HG02763 (cell line): ENCODE measurements around the gene ARHGEF17.

Experiments
- ATAC-seq: cut with Tn5 transposase; IDR thresholded peaks from one replicate; pipeline ENCODE4 v1.9.1; 2021; ENCODE audit warnings: mild to moderate bottlenecking, moderate library complexity; ENCODE audit not compliant: unreplicated experiment

The ARHGEF17 gene

DNA sequence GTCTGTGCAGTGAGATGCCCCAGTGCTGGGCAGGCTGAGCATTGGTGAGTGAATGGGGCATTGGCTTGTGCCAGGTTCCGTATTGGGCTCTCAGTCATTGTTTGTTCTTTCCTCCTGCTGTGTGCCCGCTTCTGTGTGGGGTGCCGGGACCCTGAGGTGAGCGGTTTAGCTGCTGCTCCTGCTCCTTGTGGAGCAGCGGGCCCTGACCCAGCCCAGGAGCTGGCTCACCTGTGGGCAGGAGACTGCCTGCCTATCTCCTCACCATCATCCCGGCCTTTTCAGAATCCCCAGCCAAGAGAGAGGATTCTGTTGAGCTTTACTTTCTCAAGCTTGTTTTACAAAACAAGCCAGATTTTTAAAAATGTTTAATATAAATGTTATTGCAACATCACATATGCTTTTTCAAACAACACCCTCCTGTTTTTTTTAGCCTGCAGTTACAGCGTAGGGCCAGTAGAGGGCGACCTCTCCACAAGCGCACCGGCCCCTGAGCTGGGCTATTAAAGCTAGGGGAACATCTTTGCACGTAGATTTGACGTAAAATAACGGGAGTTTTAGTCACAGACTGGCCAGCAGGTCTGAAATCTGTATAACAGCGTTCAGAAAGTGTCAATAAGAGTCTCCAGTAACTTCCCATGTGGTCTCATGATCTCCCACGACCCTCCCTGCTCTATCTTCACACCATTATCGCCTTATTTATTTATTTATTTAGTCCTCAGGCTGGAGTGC is 43.0 kb downstream of the ARHGEF17 start:
- no peak for ATAC-seq

DNA sequence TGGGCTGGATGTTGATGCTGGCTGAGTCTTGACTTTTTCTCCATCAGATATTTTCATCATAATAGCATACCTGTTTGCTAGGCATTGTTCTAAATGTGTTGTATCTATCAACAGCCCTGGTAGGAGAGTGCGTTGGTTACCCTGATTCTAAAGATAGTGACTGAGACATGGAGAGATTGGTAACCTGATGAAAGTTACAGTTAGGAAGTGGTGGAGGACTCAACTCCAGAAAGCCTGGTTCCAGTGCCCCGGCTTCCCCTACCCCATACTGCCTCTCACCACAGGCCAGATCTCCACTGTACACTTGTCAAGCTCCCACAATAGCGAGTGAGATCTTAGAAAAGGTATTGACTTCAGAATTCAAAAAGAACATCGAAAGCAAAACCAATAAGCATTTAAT is 45.3 kb downstream of the ARHGEF17 start:
- ATAC-seq: no peak

DNA sequence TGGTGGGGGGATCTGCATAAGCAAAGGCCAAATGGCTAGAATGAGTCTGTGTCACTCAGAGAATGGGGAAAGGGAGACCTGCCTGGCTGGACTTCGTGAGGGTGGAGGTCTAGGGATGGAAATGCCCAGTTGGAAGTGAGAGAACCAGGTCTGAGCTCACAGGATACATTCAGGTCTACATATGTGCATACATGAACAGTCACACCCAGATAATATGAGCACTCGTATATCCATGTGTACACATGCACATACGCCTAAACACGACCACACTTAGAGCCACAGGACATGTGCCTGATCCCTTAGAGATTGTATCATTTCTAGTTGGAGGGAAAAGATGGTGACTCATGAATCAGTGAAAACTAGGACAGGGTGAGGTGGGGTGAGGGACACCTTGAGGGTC is 47.0 kb downstream of the ARHGEF17 start:
- no peak for ATAC-seq

DNA sequence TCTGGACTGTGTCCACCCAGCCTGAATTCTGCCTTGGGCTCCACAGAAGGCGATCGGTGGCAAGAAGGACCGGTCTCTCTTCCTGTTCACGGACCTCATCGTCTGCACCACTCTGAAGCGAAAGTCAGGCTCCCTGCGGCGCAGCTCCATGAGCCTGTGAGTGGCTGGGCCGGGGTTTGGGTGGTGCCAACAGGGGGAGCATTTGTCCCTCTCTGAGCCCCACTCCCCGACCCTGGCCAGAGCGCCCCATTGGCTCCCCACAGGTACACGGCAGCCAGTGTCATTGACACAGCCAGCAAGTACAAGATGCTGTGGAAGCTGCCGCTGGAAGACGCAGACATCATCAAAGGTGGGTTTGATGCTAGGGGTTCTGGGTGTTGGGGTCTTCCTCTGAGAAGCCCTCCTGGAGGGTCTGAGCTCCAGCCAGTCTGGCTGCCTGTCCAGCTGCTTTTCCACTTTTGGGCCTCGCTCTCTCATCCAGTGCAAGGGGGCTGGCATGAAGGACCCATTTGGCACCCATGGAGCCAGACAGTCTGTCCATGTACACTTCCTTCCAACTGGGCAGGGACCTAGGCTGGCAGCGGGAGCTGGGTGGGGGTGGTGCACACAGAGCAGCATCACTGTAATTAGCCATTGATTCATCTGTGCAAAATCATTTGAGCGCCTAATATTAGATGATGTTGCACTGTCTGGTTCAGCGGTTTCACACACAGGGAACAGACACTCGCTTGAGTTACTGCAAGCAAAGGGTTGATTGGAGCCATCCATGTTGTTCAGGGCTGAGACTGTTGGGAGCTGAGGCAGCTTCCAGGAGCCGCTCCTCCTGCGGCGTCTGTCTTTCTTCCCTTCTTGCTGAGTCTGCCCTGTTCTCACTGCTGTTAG is 49.1 kb downstream of the ARHGEF17 start:
- ATAC-seq: no peak

DNA sequence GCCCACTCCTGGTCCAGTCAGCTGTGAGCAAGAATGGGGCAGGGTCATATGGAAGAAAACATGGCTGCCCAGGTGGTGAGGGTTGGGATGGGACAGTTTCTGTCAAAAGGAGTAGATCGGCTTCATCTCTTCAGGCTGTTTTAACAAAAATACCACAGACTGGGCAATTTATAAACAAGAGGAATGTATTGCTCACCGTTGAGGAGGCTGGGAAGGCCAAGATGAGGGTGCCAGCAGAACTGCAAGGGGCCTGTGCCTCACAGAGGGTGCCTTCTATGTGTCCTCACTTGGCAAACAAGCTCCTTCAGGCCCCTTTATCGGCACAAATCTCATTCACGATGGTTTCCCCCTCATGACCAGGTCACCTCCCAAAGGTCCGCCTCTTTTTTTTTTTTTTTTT is 50.0 kb downstream of the ARHGEF17 start:
- no peak for ATAC-seq

DNA sequence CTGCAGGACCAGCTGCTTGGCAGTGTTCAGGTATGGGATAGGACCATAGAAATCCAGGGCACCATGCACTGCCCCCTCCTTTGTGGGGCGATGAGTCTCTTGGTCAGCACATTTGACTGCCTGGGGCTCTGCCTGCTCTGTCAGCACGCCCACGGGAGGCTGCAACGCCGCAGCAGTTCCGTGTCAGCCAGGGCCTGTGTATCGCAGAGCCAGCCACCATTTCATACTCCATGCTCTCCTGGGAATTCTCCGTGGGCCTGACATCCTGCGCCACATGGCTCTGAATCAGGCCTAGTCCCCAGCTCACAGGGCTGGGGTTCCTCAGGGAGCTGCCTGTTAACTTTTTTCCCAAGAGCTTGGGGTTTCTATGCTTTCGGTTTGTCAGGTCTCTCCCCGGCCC is 51.3 kb downstream of the ARHGEF17 start:
- ATAC-seq: no peak

DNA sequence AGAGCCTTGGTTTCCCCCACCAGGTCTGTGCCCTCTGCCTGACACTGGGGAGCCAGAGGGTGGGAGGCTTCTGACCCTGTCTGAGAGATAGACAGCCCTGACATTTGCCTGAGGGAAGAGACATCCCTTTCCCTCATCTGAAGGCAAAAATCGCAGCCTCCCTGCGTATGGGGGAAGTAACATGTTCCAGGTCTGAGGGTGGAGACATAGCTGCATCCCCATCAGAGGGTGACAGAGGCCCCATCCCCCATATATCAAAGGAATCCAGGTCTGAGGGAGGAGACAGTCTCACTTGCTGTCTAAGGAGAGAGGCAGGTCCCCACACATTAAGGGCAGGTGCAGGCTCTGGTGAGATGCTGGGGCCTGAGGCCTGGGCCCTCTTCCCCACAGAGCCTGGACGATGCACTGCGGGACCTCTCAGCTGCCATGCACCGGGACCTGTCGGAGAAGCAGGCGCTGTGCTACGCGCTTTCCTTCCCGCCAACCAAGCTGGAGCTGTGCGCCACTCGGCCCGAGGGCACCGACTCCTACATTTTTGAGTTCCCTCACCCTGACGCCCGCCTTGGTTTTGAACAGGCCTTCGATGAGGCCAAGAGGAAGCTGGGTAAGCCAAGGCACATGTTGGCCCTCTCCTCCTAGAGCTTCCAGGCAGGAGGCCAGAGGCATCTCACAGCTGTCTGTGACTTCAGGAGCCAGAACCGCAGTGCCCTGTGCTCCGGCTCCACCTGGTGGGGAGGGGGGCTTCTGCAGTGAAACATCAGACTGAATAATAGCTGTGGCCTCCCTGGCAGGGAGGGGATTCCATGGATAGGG is 52.1 kb downstream of the ARHGEF17 start:
- ATAC-seq: no peak

DNA sequence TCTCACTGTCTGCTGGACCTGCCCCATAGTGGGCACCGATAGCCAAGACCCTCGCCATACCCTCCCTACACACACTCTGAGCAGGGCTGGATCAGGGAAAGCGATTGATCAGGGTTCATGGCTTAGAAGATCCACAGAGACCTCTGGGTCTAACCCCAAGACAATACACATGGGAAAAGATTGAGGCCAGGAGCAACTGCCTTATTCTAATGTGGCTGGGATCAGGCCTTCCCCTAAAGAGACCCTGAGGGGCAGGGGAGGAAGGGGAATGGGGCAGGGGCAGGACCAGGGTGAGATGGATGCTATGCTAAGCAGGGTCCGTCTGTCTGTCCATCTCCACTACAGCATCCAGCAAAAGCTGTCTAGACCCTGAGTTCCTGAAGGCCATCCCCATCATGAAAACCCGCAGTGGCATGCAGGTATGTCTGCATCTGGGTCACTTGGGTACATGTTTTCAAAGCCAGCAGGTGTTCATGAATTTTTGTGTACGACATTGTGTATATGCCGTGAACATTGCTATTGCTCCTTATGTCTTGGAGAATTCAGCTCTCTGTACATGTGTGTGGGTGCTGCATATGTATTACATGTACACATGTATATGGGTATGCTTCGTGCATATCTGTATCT is 52.8 kb downstream of the ARHGEF17 start:
- ATAC-seq: no peak

DNA sequence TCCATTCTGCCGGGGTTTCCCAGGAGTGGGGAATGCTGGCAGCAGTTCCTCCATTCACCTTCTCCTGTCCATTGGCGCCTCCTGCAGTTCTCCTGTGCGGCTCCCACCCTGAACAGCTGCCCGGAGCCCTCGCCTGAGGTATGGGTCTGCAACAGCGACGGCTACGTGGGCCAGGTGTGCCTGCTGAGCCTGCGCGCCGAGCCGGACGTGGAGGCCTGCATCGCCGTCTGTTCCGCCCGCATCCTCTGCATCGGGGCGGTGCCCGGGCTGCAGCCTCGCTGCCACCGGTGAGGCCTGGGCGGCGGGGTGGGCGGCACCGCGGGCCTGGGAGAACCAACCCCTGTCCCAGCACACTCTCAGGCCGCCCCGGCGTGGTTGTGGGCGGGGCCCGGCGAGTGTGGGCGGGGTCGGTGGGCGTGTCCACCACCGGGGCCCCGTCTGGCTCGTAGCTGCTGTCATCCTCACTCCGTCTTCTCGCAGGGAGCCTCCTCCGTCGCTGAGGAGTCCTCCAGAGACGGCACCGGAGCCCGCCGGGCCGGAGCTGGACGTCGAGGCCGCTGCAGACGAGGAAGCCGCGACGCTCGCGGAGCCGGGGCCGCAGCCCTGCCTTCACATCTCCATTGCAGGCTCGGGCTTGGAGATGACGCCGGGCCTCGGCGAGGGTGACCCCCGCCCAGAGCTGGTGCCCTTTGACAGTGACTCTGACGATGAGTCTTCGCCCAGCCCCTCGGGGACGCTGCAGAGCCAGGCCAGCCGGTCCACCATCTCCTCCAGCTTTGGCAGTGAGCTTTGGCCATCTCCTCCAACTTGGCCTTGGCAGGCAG is 54.1 kb downstream of the ARHGEF17 start:
- ATAC-seq: no peak

DNA sequence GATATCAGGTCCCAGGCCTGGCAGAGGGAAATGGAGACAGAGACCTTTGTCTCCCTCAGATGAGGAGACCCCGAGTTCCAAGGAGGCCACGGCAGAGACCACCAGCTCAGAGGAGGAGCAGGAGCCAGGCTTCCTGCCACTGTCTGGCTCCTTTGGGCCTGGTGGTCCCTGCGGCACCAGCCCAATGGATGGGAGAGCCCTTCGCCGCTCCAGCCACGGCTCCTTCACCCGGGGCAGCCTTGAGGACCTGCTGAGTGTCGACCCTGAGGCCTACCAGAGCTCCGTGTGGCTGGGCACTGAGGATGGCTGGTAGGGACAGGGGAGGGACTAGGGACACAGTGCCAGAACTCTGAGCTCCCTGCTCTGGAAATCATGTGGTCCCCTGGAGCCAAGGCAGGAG is 55.1 kb downstream of the ARHGEF17 start:
- no peak for ATAC-seq

DNA sequence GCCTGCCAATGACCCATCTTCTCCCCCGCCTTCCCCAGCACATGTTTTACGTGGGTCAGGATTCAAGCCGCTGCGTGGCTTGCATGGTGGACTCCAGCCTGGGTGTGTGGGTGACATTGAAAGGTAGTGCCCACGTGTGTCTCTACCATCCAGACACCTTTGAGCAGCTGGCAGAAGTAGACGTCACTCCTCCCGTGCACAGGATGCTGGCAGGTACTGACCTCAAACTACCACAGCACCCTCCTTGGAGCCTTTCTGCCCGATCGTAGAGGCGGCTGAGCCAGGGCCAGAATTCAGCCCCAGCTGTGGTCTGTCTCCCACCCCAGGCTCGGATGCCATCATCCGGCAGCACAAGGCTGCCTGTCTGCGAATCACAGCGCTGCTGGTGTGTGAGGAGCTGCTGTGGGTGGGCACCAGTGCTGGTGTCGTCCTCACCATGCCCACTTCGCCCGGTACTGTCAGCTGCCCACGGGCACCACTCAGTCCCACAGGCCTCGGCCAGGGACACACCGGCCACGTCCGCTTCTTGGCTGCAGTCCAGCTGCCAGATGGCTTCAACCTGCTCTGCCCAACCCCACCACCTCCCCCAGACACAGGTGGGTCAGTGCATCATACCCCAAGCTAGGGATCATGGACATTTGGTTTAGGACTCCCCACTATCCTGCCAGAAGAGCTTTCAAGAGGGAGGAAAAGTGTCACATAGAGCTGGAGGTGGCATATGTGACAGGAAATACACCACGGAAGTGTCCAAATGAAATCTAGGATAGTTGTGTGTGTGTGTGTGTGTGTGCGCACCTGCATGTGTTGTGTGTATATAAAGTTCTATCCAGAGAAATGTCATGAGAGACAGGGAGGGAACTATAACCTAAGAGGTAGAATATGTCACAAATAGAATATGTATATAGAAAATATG is 57.5 kb downstream of the ARHGEF17 start:
- ATAC-seq: no peak

DNA sequence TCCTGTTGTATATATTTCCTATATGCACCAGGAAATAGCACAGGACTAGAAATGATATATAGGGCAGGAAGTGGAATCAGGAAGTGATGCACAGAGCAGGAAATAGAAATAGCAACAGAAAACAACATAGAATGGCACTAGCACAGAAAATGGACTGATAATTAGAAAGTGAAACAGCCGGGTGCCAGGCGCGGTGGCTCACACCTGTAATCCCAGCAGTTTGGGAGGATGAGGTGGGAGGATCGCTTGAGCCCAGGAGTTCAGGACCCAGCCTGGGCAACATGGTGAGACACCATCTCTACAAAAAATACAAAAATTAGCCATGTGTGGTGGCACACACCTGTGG is 58.2 kb downstream of the ARHGEF17 start:
- no peak for ATAC-seq

DNA sequence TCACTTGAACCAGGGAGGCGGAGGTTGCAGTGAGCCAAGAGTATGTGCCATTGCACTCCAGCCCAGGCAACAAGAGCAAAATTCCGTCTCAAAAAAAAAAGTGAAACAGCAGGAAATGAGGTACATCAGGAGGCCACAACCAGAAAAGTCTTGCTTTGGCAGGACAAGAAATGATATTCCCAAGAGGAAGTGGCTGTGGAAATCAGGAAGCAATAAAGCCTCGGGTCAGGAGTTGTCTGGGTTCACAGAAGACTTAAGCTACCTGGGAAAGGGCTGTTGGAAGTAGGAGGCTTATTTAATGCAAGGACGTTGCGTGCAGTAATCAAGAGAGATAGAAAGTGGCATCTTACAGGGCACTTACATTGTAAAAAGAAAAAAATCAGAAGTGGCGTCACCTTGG is 58.9 kb downstream of the ARHGEF17 start:
- ATAC-seq: no peak

DNA sequence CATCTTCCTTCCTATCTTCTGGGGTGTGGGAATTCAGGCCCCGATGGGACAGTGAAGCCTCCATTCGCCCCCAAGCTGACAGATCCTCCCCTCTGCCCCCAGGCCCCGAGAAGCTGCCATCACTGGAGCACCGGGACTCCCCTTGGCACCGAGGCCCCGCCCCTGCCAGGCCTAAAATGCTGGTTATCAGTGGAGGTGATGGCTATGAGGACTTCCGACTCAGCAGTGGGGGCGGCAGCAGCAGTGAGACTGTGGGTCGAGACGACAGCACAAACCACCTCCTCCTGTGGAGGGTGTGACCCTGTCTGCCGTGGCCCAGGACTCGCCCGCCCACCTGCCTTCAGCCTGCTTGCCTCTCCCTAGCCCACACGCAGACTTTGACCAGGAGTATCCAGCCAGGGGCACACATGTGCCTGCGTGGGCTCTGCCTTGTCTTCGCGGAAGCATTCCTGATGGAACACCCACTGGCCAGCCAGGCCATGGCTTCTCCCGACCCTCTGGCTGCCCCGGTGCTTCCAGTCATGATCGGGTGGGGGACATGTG is 59.5 kb downstream of the ARHGEF17 start:
- no peak for ATAC-seq

DNA sequence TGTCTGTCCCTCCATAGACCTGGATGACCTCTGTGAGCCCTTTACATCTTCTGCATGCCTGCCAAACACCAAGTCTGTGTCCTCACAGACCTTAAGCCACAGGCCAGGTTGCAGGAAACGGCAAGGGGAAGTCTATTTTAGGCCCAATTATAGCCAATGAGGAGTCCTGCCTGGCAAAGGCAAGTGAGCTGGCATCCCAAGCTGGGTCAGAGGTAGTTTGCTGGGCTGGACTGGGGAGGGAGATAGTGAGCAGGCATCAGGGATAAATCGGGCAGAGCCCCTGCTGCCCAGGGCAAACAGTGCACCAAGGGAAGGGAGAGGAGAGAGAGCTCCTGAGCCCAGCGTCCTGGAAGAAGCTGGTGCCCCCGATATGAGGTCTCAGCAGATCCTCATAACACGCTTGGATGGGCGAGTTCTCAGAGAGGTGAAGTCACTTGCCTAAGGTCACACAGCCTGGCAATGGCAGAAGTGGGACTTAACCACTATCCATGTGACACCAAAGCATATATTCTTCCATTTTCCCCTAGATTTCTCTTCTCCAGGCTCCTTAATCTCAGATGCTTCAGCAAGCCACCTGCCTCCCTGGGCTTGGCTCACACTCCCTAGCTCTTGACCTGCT is 64.4 kb downstream of the ARHGEF17 start:
- no peak for ATAC-seq

DNA sequence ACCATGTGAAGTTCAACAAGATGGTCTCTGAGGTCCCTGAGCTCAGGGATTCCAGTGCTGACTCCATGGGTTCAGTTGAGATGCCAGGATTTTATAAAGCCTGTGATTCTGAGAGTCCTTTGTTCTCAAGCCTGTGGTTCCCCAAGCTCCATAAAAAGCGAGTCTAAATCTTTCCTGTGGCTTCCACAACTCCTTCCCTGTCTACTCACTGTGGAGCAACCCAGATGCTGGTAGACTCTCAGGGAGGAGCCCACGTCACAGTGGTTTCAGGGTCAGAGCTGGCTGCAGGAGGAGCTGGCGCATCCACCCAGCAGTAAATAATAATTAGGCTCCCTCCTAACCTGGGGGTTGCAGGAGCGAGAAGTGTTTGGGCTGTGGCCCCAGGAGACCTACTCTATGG is 66.1 kb downstream of the ARHGEF17 start:
- no peak for ATAC-seq

DNA sequence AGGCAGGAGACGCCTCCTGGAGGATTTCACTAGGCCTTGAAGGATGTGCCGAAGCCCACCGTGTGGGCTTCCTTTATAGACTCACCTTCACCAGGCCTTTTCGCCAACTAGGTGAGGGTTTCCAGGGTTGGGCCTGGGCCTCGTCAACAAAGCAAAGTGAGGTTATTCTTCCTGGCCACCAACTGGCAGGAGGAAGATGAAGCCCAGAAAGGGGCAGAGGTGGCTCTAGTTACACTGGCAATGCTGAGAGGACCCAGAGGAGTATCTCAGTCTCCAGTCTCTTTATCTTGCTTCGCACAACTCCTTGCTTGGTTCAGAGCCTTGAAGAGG is 67.7 kb downstream of the ARHGEF17 start:
- ATAC-seq: no peak

DNA sequence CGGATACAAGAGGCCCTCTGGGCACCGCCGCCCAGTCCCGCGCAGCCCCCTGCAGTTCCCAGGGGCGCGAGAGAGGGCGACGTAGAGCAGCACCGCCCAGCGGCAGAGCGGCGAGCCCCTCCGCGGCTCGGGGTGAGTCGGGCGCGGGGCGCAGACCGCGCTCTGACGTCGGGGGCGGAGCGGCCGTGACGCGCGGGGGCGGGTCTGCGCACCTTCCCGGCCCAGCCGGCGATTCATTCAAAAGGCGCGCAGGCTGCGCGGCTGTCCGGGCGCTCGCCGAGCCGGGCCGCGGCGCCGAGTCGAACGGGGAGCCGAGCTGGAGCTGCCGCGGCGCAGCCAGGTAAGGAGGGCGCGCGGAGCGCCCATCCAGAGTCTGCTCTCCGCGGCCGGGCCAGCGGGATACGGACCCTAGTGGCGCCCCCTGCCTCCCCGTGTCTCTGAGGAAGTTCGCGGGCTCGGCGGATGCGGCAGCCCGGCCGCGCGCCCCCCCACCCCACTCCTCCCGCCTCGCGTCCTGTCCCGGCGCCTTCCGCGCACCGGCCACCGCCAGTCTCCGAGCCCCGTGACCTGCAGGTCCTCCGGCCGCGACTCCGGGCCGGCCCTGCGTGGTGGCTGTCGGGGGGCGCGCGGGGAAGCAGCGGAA is 68.2 kb downstream of the ARHGEF17 start, which contains the start of gene RELT:
Gene RELT (plus strand): TSS at position 240 of the 643 bp plus-strand sequence. CDS start 12,738 bp downstream, outside the sequence.
- peak; percentile 71 for ATAC-seq
